Keratinocyte (primary cell): Measurements from ENCODE around the gene MIGA1. TPM values are rescaled to one million over a fixed set of nuclear protein-coding genes. Genes with fewer than 3 reads are reported as not detected.

Experiments
- DNase-seq: peaks from one replicate; pipeline ENCODE4 v3.0.0-alpha.2; 2011; ENCODE audit warnings: low read depth, missing footprints, low spot score
- FAIRE-seq: peaks from 2 replicates; lab custom pipeline; 2011; peaks lifted over from hg19 to GRCh38; lab: Jason Lieb, UNC
- H2AFZ ChIP-seq: 2 replicates; pipeline ENCODE4 v1.6.0; 2012; ENCODE audit warnings: low read length, control low read depth, inconsistent platforms; ENCODE audit not compliant: control insufficient read depth
- H3K27ac ChIP-seq: 2 replicates; pipeline ENCODE4 v1.5.1; 2011; ENCODE audit warnings: low read length; ENCODE audit not compliant: control insufficient read depth, insufficient read depth
- H3K27me3 ChIP-seq: 3 replicates; pipeline ENCODE4 v1.6.0; 2011; ENCODE audit warnings: low read length; ENCODE audit not compliant: control insufficient read depth, insufficient read depth; ENCODE audit errors: extremely low read depth
- H3K36me3 ChIP-seq, 2 experiments: 2 replicates in 1 of 2; 3 replicates in 1 of 2; pipeline ENCODE4 v1.5.1; 2011; ENCODE audit warnings: low read length in 2 of 2, mild to moderate bottlenecking in 1 of 2; ENCODE audit not compliant: control insufficient read depth in 2 of 2, insufficient read depth in 2 of 2; ENCODE audit errors: extremely low read depth in 1 of 2
- H3K4me1 ChIP-seq: 3 replicates; pipeline ENCODE4 v1.5.1; 2011; ENCODE audit warnings: low read length; ENCODE audit not compliant: control insufficient read depth, insufficient read depth; ENCODE audit errors: extremely low read depth
- H3K4me2 ChIP-seq: 3 replicates; pipeline ENCODE4 v1.6.0; 2011; ENCODE audit warnings: low read depth, low read length; ENCODE audit not compliant: control insufficient read depth, insufficient read depth; ENCODE audit errors: extremely low read depth
- H3K4me3 ChIP-seq, 3 experiments: fragments of 200-600 bp in 1 of 3; sonication (generic) in 1 of 3; 2 replicates in 2 of 3; 3 replicates in 1 of 3; pipeline ENCODE4 v1.5.1; 2011 to 2016; ENCODE audit warnings: low read length in 3 of 3, mild to moderate bottlenecking in 3 of 3, control low read depth in 2 of 3, inconsistent platforms in 1 of 3, low read depth in 1 of 3, mixed read lengths in 1 of 3, mixed run types in 1 of 3, moderate library complexity in 1 of 3; ENCODE audit not compliant: control insufficient read depth in 2 of 3, insufficient read depth in 2 of 3; ENCODE audit errors: extremely low read depth in 1 of 3
- H3K79me2 ChIP-seq: 2 replicates; pipeline ENCODE4 v1.6.0; 2012; ENCODE audit warnings: low read length; ENCODE audit not compliant: control insufficient read depth, insufficient read depth
- H3K9ac ChIP-seq: 3 replicates; pipeline ENCODE4 v1.6.0; 2011; ENCODE audit warnings: low read length; ENCODE audit not compliant: control insufficient read depth, insufficient read depth; ENCODE audit errors: extremely low read depth
- H3K9me1 ChIP-seq: 3 replicates; pipeline ENCODE4 v1.6.0; 2011; ENCODE audit warnings: low read length; ENCODE audit not compliant: control insufficient read depth, insufficient read depth; ENCODE audit errors: extremely low read depth
- H3K9me3 ChIP-seq: 2 replicates; pipeline ENCODE4 v1.5.1; 2012; ENCODE audit warnings: low read depth, low read length; ENCODE audit not compliant: control insufficient read depth
- H4K20me1 ChIP-seq: 3 replicates; pipeline ENCODE4 v1.6.0; 2011; ENCODE audit warnings: low read length; ENCODE audit not compliant: control insufficient read depth, insufficient read depth; ENCODE audit errors: extremely low read depth
- CTCF ChIP-seq, 3 experiments: IDR thresholded peaks in 1 of 3; conservative IDR thresholded peaks in 1 of 3; optimal IDR thresholded peaks in 1 of 3; 2 replicates in 2 of 3; 3 replicates in 1 of 3; pipeline versions ENCODE3 to v1.5.1; 2011; ENCODE audit warnings: low read length in 3 of 3, mild to moderate bottlenecking in 3 of 3, moderate library complexity in 2 of 3, control low read depth in 1 of 3, inconsistent platforms in 1 of 3; ENCODE audit not compliant: insufficient read depth in 2 of 3; ENCODE audit errors: extremely low read depth in 1 of 3
- EZH2 ChIP-seq: IDR thresholded peaks from one replicate; pipeline ENCODE4 v1.6.1; 2012; ENCODE audit warnings: inconsistent platforms, mild to moderate bottlenecking, low read length, moderate library complexity
- dilution Hi-C: fragments of 300-500 bp; cut with MboI; formaldehyde crosslinking; loops from one replicate; pipeline ENCODE4 v1.7.0; 2020; ENCODE audit warnings: low sequenced_read_pairs; ENCODE audit not compliant: extremely low pct_ligation_motif_present
- polyA plus RNA-seq, 5 experiments: library from polyadenylated mRNA; depleted of rRNA in 3 of 5; stranded (reverse) in 3 of 5; stranded (forward) in 1 of 5; unstranded in 1 of 5; fragments of >200 nt; gene quantifications; 1 replicate in 1 of 5; 2 replicates in 3 of 5; 3 replicates in 1 of 5; pipeline versions ENCODE4 v1.2.1 to v1.2.3, GENCODE V29; 2011 to 2012; ENCODE audit warnings: missing spikeins in 2 of 5, low read depth in 1 of 5, low replicate concordance in 1 of 5

The MIGA1 gene
- polyA plus RNA-seq, 1 donor (not counting 4 experiments of a cell fraction or from before 2014, with no cell fraction given): 8.5 TPM

- no peaks in the 10 kb centered on the region for H4K20me1 ChIP-seq
- H3K27me3 ChIP-seq: no peaks in the 10 kb centered on the region
- H3K79me2 ChIP-seq: peaks cover 17% of the 10 kb centered on the region
- H2AFZ ChIP-seq: no peak overlapping the region
- no peak overlapping the region for H3K4me2 ChIP-seq
- no peak overlapping the region for H3K27ac ChIP-seq
- TF ChIP-seq CTCF (optimal IDR thresholded peaks at IDR 0.05 in 1 of 3, IDR thresholded peaks at IDR 0.05 in 1 of 3, conservative IDR thresholded peaks at IDR 0.05 in 1 of 3; ENCODE audit: extremely low read depth in 1 of 3, insufficient read depth in 2 of 3, low read length in 3 of 3) (no peak), EZH2 (no peak)
- peaks cover 4% of the 10 kb centered on the region for H3K4me1 ChIP-seq
- FAIRE-seq (no peak), DNase-seq (no peak)
- no peak overlapping the region for H3K4me3 ChIP-seq
- H3K9me1 ChIP-seq: no peaks in the 10 kb centered on the region
- no peaks in the 10 kb centered on the region for H3K9me3 ChIP-seq
- no peaks in the 10 kb centered on the region for H3K36me3 ChIP-seq
- H3K9ac ChIP-seq: no peak overlapping the region
- dilution Hi-C loops: no loop called here
These were observed 3.3 kb upstream of the MIGA1 start for GRCh38 chr1:77776007-77776700.

GRCh38 chr1:77781683-77782082 is 2.2 kb downstream of the MIGA1 start:
- no peak overlapping the region for H3K27ac ChIP-seq
- no peak for TF ChIP-seq EZH2
- TF ChIP-seq CTCF (optimal IDR thresholded peaks at IDR 0.05 in 1 of 3, IDR thresholded peaks at IDR 0.05 in 1 of 3, conservative IDR thresholded peaks at IDR 0.05 in 1 of 3; ENCODE audit: extremely low read depth in 1 of 3, insufficient read depth in 2 of 3, low read length in 3 of 3): no peak
- no peaks in the 10 kb centered on the region for H4K20me1 ChIP-seq
- no peak overlapping the region for H2AFZ ChIP-seq
- peaks cover 33% of the 10 kb centered on the region for H3K79me2 ChIP-seq
- no peak overlapping the region for H3K4me3 ChIP-seq
- no peak overlapping the region for H3K9ac ChIP-seq
- H3K9me1 ChIP-seq: no peaks in the 10 kb centered on the region
- FAIRE-seq (no peak), DNase-seq (no peak)
- no peaks in the 10 kb centered on the region for H3K9me3 ChIP-seq
- peaks cover 4 to 8% of the 10 kb centered on the region in 2 experiments for H3K36me3 ChIP-seq
- dilution Hi-C loops: no loop called here
- no peak overlapping the region for H3K4me2 ChIP-seq
- no peaks in the 10 kb centered on the region for H3K27me3 ChIP-seq
- peaks cover 4% of the 10 kb centered on the region for H3K4me1 ChIP-seq
